GM12801 (cell line): ENCODE results near the gene COX4I2.

Experiments
- CTCF ChIP-seq: IDR thresholded peaks from one replicate; pipeline ENCODE4 v1.5.1; 2011; ENCODE audit warnings: control low read depth; ENCODE audit not compliant: insufficient read length; ENCODE audit errors: extremely low read depth

COX4I2 gene

GRCh38 chr20:31674895-31675827 is 37.4 kb downstream of the COX4I2 start:
- no peak for TF ChIP-seq CTCF

GRCh38 chr20:31675828-31676608 is 38.3 kb downstream of the COX4I2 start:
- no peak for TF ChIP-seq CTCF

- no peak for TF ChIP-seq CTCF
Measured at GRCh38 chr20:31676609-31676989, 38.9 kb downstream of the COX4I2 start.

- no peak for TF ChIP-seq CTCF
Measured at GRCh38 chr20:31677553-31678260, 40.0 kb downstream of the COX4I2 start.

GRCh38 chr20:31678389-31679356 is 41.0 kb downstream of the COX4I2 start:
- no peak for TF ChIP-seq CTCF

- TF ChIP-seq CTCF, result no peak
Measured at GRCh38 chr20:31679357-31680285, 41.9 kb downstream of the COX4I2 start.
